GM12878 (cell line): Measurements from ENCODE around the gene NINL. TPM values are rescaled to one million over a fixed set of nuclear protein-coding genes. Genes with fewer than 3 reads are reported as not detected.

Source experiments
- ATAC-seq: fragments of 200-7000 bp; cut with Tn5 transposase; 3 replicates; pipeline ENCODE4 v1.9.1; 2020; ENCODE audit warnings: mild to moderate bottlenecking, moderate library complexity
- BruUV-seq: library from RNA; stranded (reverse); fragments of 400-500 nt; replicated peaks from 2 replicates; lab custom pipeline; 2021; lab: Mats Ljungman, UMichigan
- CTCF ChIA-PET: fragments of 300-600 bp; sonication (Branson Sonifier 250); formaldehyde crosslinking; extraction: SDS; loops from one replicate; lab custom pipeline; 2021; ENCODE audit warnings: inconsistent platforms; lab: Yijun Ruan, JAX
- POLR2A ChIA-PET: fragments of 350-600 bp; formaldehyde crosslinking; extraction: SDS; loops from one replicate; lab custom pipeline; 2021; ENCODE audit warnings: inconsistent platforms; lab: Charles Lee
- RAD21 ChIA-PET: fragments of 300-600 bp; sonication (Branson Sonifier 250); formaldehyde crosslinking; loops from one replicate; lab custom pipeline; 2023; ENCODE audit warnings: antibody characterized with exemption; ENCODE audit not compliant: unreplicated experiment; lab: Charles Lee
- SMC1A ChIA-PET: fragments of 300-600 bp; sonication (Branson Sonifier 250); formaldehyde crosslinking; loops from one replicate; lab custom pipeline; 2023; ENCODE audit not compliant: unreplicated experiment, uncharacterized antibody; lab: Charles Lee
- DNase-seq: peaks from one replicate; pipeline ENCODE4 v3.0.0-alpha.2; 2011; ENCODE audit warnings: low read depth, low spot score
- FAIRE-seq: peaks from 3 replicates; lab custom pipeline; 2011; peaks lifted over from hg19 to GRCh38; lab: Jason Lieb, UNC
- H2AFZ ChIP-seq: 2 replicates; pipeline ENCODE4 v1.6.0; 2011; ENCODE audit warnings: low read depth, low read length, control low read depth; ENCODE audit not compliant: control insufficient read depth
- H3K27ac ChIP-seq: 2 replicates; pipeline ENCODE4 v1.5.1; 2011; ENCODE audit warnings: control low read depth; ENCODE audit not compliant: control insufficient read depth, insufficient read depth
- H3K27me3 ChIP-seq, 2 experiments: replicated peaks in 1 of 2; 2 replicates each; pipeline versions ENCODE4 v1.6.0 to v1.6.1; 2011; ENCODE audit warnings: low read length in 1 of 2; ENCODE audit not compliant: control insufficient read depth in 2 of 2, insufficient read depth in 2 of 2
- H3K36me3 ChIP-seq, 2 experiments: 2 replicates each; pipeline ENCODE4 v1.5.1; 2011; ENCODE audit warnings: low read length in 1 of 2; ENCODE audit not compliant: control insufficient read depth in 2 of 2, insufficient read depth in 2 of 2
- H3K4me1 ChIP-seq: 2 replicates; pipeline ENCODE4 v1.6.1; 2011; ENCODE audit warnings: mild to moderate bottlenecking, low read length, moderate library complexity, mixed read lengths; ENCODE audit not compliant: control insufficient read depth, insufficient read depth
- H3K4me2 ChIP-seq: 2 replicates; pipeline ENCODE4 v1.6.0; 2011; ENCODE audit warnings: control low read depth; ENCODE audit not compliant: control insufficient read depth, insufficient read depth
- H3K4me3 ChIP-seq: fragments of 200-600 bp; sonication (generic); 2 replicates; pipeline ENCODE4 v1.5.1; 2016
- H3K79me2 ChIP-seq: 2 replicates; pipeline ENCODE4 v1.6.0; 2011; ENCODE audit warnings: low read length; ENCODE audit not compliant: control insufficient read depth, insufficient read depth
- H3K9ac ChIP-seq: 2 replicates; pipeline ENCODE4 v1.8.0; 2011; ENCODE audit warnings: low read length, control low read depth, mixed read lengths; ENCODE audit not compliant: control insufficient read depth, insufficient read depth
- H3K9me3 ChIP-seq: replicated peaks from 3 replicates; pipeline ENCODE4 v1.5.1; 2011; ENCODE audit warnings: mild to moderate bottlenecking, low read length; ENCODE audit not compliant: control insufficient read depth, insufficient read depth
- H4K20me1 ChIP-seq: 2 replicates; pipeline ENCODE4 v1.6.0; 2011; ENCODE audit not compliant: control insufficient read depth, insufficient read depth
- ASH2L ChIP-seq: fragments of 300-600, 200-600 bp; sonication (generic); IDR thresholded peaks from 2 replicates; pipeline ENCODE4 v1.6.1; 2017; ENCODE audit warnings: low read depth, mild to moderate bottlenecking, borderline replicate concordance
- BACH1 ChIP-seq: fragments of 450-650 bp; IDR thresholded peaks from 2 replicates; pipeline ENCODE4 v1.6.1; 2017; ENCODE audit warnings: mild to moderate bottlenecking, borderline replicate concordance
- BCL11A ChIP-seq: IDR thresholded peaks from 2 replicates; pipeline ENCODE4 v1.6.1; 2011; ENCODE audit warnings: low read depth, low read length
- CHD2 ChIP-seq: IDR thresholded peaks from 2 replicates; pipeline ENCODE4 v1.6.1; 2011; ENCODE audit warnings: low read depth, low read length, improper control_type of control experiment, borderline replicate concordance
- DPF2 ChIP-seq: fragments of 450-650 bp; IDR thresholded peaks from 2 replicates; pipeline ENCODE4 v1.6.1; 2017; ENCODE audit warnings: mild to moderate bottlenecking
- E2F8 ChIP-seq: fragments of 450-650 bp; IDR thresholded peaks from 2 replicates; pipeline ENCODE4 v1.6.1; 2018; ENCODE audit warnings: mild to moderate bottlenecking, low read depth, moderate library complexity; ENCODE audit not compliant: partially characterized antibody
- EP300 ChIP-seq, 2 experiments: fragments of 150-350 bp in 1 of 2; IDR thresholded peaks; 2 replicates each; pipeline ENCODE4 v1.6.1; 2011 to 2012; ENCODE audit warnings: low read depth in 2 of 2, low read length in 2 of 2, borderline replicate concordance in 1 of 2, improper control_type of control experiment in 1 of 2, inconsistent platforms in 1 of 2; ENCODE audit not compliant: control insufficient read depth in 1 of 2
- KDM1A ChIP-seq: fragments of 200-600 bp; sonication (generic); IDR thresholded peaks from 2 replicates; pipeline ENCODE4 v1.6.1; 2016; ENCODE audit warnings: borderline replicate concordance
- MLLT1 ChIP-seq: fragments of 450-650 bp; IDR thresholded peaks from 2 replicates; pipeline ENCODE4 v1.6.1; 2016; ENCODE audit warnings: mild to moderate bottlenecking
- MTA2 ChIP-seq: fragments of 450-650 bp; IDR thresholded peaks from 2 replicates; pipeline ENCODE4 v1.6.1; 2016; ENCODE audit warnings: low read depth, mild to moderate bottlenecking, moderate library complexity
- NR2F1 ChIP-seq: fragments of 450-650 bp; conservative IDR thresholded peaks from 2 replicates; pipeline ENCODE4 v1.6.1; 2017; ENCODE audit warnings: mild to moderate bottlenecking
- POLR2AphosphoS5 ChIP-seq: IDR thresholded peaks from 2 replicates; pipeline ENCODE4 v1.6.1; 2011; ENCODE audit warnings: mild to moderate bottlenecking, low read length, inconsistent platforms
- PRDM15 ChIP-seq: fragments of 450-650 bp; formaldehyde crosslinking; IDR thresholded peaks from 2 replicates; pipeline ENCODE4 v1.4.0; 2020; ENCODE audit warnings: mild to moderate bottlenecking, moderate library complexity
- SIX5 ChIP-seq: IDR thresholded peaks from 2 replicates; pipeline ENCODE4 v1.6.1; 2011; ENCODE audit warnings: mild to moderate bottlenecking, low read depth, low read length, moderate library complexity; ENCODE audit not compliant: severe bottlenecking
- STAT3 ChIP-seq: IDR thresholded peaks from 2 replicates; pipeline ENCODE4 v1.6.1; 2011; ENCODE audit warnings: low read depth, low read length, improper control_type of control experiment
- ZNF207 ChIP-seq: fragments of 450-650 bp; IDR thresholded peaks from 2 replicates; pipeline ENCODE4 v1.6.1; 2014; ENCODE audit warnings: antibody characterized with exemption, mild to moderate bottlenecking, borderline replicate concordance
- WGBS: methylation state at CpG from one replicate; pipeline ENCODE4 v1.1.6; 2016; ENCODE audit warnings: low lambda C conversion rate; ENCODE audit not compliant: insufficient replicate concordance, insufficient coverage; ENCODE audit errors: missing lambda C conversion rate; 5-methylcytosine and 5-hydroxymethylcytosine counted together
- in situ Hi-C: fragments of 300-500 bp; cut with MboI; formaldehyde crosslinking; loops from 9 replicates; pipeline ENCODE4 v1.14.3; 2018; ENCODE audit warnings: mixed read lengths
- intact Hi-C: fragments of 100-400 bp; cut with micrococcal nuclease; formaldehyde crosslinking; loops from one replicate; pipeline ENCODE4 v1.14.2; 2022; ENCODE audit not compliant: unreplicated experiment
- polyA plus RNA-seq, 11 experiments: library from polyadenylated mRNA; depleted of rRNA in 4 of 11; unstranded in 6 of 11; stranded (reverse) in 5 of 11; fragments of >200 nt; fragmentation: Nextera tagmentation in 4 of 11; fragmentation: Illumina TruSeq in 1 of 11; extraction: Ambion mirVana in 4 of 11; extraction: Trizol in 1 of 11; gene quantifications; 1 replicate in 1 of 11; 2 replicates in 10 of 11; pipeline versions ENCODE4 v1.2.1 to v1.2.3, GENCODE V29; 2011 to 2016; ENCODE audit warnings: inconsistent platforms in 2 of 11, missing spikeins in 2 of 11, low read depth in 1 of 11
- total RNA-seq, 4 experiments: library from RNA; depleted of rRNA in 3 of 4; stranded (reverse); fragments of >200 nt in 3 of 4; fragmentation: Illumina TruSeq in 1 of 4; extraction: Trizol in 1 of 4; gene quantifications; 2 replicates each; pipeline versions ENCODE4 v1.2.1 to v1.2.3, GENCODE V29; 2013 to 2021
- TF ChIP-seq, protein P1 (sequence below): fragments of 450-650 bp; IDR thresholded peaks from 2 replicates; pipeline ENCODE4 v1.6.1; 2016; ENCODE audit warnings: mild to moderate bottlenecking

NINL gene
- total and polyA plus RNA-seq, 10 of the 15 experiments (the other 5 are each of a cell fraction or from before 2014, with no cell fraction given): 0.04 to 0.77 (median 0.23) TPM; not detected in 1

- no peak overlapping the region for H3K4me2 ChIP-seq
- no peaks in the 10 kb centered on the region; the same call in 2 of the 3 replicates for H3K9me3 ChIP-seq
- intact Hi-C loops (no loop called here), in situ Hi-C loops (no loop called here)
- ATAC-seq: no peak
- no peaks in the 10 kb centered on the region for H3K36me3 ChIP-seq
- H3K79me2 ChIP-seq: no peaks in the 10 kb centered on the region
- no peaks in the 10 kb centered on the region for H4K20me1 ChIP-seq
- H3K4me1 ChIP-seq: no peaks in the 10 kb centered on the region
- H2AFZ ChIP-seq: no peak overlapping the region
- FAIRE-seq: no peak
- H3K9ac ChIP-seq: no peak overlapping the region
- 49% methylated on average over 4 of the region's 4 CpGs for WGBS
- CTCF ChIA-PET: no interaction called here
- H3K27me3 ChIP-seq: no peaks in the 10 kb centered on the region; a peak in 1 of 4 replicates
- SMC1A ChIA-PET: interaction anchor here (0.6 kb wide), 1 partner anchor 105 kb away, joined by 3 read pairs; no protein-coding TSS in a partner anchor
- no peak overlapping the region for H3K27ac ChIP-seq
- no peak overlapping the region for H3K4me3 ChIP-seq
- BruUV-seq: no TSS peak
- RAD21 ChIA-PET: no interaction called here
- no peak for DNase-seq
- POLR2A ChIA-PET: no interaction called here
- TF ChIP-seq MTA2 (no peak), NR2F1 (no peak), MLLT1 (no peak), ASH2L (no peak), PRDM15 (CRISPR knock-in tag) (no peak), KDM1A (no peak), ZNF207 (no peak), BCL11A (no peak), STAT3 (no peak), SIX5 (no peak), POLR2AphosphoS5 (no peak), EP300 (IDR thresholded peaks at IDR 0.05; ENCODE audit: borderline replicate concordance in 1 of 2, control insufficient read depth in 1 of 2, low read depth in 2 of 2, low read length in 2 of 2) (no peak), CHD2 (no peak), DPF2 (no peak), E2F8 (no peak), BACH1 (no peak)
- TF ChIP-seq, protein P1, sequence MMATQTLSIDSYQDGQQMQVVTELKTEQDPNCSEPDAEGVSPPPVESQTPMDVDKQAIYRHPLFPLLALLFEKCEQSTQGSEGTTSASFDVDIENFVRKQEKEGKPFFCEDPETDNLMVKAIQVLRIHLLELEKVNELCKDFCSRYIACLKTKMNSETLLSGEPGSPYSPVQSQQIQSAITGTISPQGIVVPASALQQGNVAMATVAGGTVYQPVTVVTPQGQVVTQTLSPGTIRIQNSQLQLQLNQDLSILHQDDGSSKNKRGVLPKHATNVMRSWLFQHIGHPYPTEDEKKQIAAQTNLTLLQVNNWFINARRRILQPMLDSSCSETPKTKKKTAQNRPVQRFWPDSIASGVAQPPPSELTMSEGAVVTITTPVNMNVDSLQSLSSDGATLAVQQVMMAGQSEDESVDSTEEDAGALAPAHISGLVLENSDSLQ: no peak
These were observed 4.6 kb downstream of the NINL start for GRCh38 chr20:25580711-25581110.
